GM23338 (cell line): ENCODE data around the gene BRF1. TPM values are rescaled to one million over a fixed set of nuclear protein-coding genes. Genes with fewer than 3 reads are reported as not detected.

ENCODE experiments used
- CREB1 ChIP-seq: fragments of 250-450 bp; sonication (Bioruptor Pico); IDR thresholded peaks from 2 replicates; pipeline ENCODE4 v1.5.0; 2020; ENCODE audit warnings: low read depth, mild to moderate bottlenecking, moderate library complexity
- EZH2 ChIP-seq: fragments of 200-600 bp; sonication (generic); IDR thresholded peaks from one replicate; pipeline ENCODE4 v1.8.0; 2017; ENCODE audit warnings: antibody characterized with exemption, mild to moderate bottlenecking, low read depth; ENCODE audit not compliant: unreplicated experiment
- EZH2phosphoT487 ChIP-seq: fragments of 200-600 bp; sonication (generic); IDR thresholded peaks from one replicate; pipeline ENCODE4 v1.8.1; 2018; ENCODE audit warnings: antibody characterized with exemption; ENCODE audit not compliant: unreplicated experiment
- JUNB ChIP-seq: IDR thresholded peaks from one replicate; pipeline ENCODE4 v1.6.1; 2016; ENCODE audit warnings: antibody characterized with exemption; ENCODE audit not compliant: unreplicated experiment
- polyA plus RNA-seq: library from polyadenylated mRNA; unstranded; fragments of >200 nt; fragmentation: Nextera tagmentation; extraction: Ambion mirVana; gene quantifications from 2 replicates; pipeline ENCODE4 v1.2.1, GENCODE V29; 2016
- total RNA-seq: library from RNA; depleted of rRNA; stranded (reverse); fragments of >200 nt; shearing (Covaris generic); gene quantifications from 2 replicates; pipeline ENCODE4 v1.2.3, GENCODE V29; 2014
- TF ChIP-seq, protein P1 (sequence below): fragments of 250-450 bp; sonication (Bioruptor Pico); IDR thresholded peaks from 2 replicates; pipeline ENCODE4 v1.5.0; 2020; ENCODE audit warnings: mild to moderate bottlenecking, moderate library complexity
- TF ChIP-seq, protein P2 (sequence below), 2 experiments: fragments of 200-600 bp in 1 of 2; sonication (generic) in 1 of 2; conservative IDR thresholded peaks; 2 replicates each; pipeline versions ENCODE4 v1.5.1 to v1.6.1; 2016 to 2017; ENCODE audit warnings: antibody characterized with exemption in 2 of 2, low read depth in 2 of 2, mild to moderate bottlenecking in 2 of 2, moderate library complexity in 1 of 2
- TF ChIP-seq, protein P3 (sequence below): IDR thresholded peaks from 2 replicates; pipeline ENCODE4 v1.6.1; 2016; ENCODE audit warnings: antibody characterized with exemption

BRF1 gene
- total and polyA plus RNA-seq, 2 experiments from 2014 or later = 8.6 to 29.9 TPM

DNA sequence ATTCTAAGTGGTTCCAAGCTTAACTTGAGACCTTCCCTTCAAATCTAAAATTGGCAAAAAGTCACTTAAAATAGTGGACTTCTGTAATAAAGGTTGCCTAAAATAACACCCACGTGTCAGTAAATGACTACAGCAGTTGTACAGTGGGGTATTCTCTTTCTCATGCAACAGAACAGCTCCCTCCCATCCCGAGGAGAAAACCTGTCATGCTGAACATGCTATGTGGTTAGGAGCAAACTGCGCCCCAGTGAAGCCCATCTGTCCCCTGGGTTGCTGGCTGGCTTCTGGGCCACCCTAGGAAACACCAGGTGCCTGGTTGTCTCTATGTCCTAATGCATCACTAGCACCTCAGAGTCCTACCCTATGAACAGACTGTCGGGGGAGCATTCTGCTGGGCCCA is 49.8 kb downstream of the BRF1 start (continued):
- TF ChIP-seq, protein P1, sequence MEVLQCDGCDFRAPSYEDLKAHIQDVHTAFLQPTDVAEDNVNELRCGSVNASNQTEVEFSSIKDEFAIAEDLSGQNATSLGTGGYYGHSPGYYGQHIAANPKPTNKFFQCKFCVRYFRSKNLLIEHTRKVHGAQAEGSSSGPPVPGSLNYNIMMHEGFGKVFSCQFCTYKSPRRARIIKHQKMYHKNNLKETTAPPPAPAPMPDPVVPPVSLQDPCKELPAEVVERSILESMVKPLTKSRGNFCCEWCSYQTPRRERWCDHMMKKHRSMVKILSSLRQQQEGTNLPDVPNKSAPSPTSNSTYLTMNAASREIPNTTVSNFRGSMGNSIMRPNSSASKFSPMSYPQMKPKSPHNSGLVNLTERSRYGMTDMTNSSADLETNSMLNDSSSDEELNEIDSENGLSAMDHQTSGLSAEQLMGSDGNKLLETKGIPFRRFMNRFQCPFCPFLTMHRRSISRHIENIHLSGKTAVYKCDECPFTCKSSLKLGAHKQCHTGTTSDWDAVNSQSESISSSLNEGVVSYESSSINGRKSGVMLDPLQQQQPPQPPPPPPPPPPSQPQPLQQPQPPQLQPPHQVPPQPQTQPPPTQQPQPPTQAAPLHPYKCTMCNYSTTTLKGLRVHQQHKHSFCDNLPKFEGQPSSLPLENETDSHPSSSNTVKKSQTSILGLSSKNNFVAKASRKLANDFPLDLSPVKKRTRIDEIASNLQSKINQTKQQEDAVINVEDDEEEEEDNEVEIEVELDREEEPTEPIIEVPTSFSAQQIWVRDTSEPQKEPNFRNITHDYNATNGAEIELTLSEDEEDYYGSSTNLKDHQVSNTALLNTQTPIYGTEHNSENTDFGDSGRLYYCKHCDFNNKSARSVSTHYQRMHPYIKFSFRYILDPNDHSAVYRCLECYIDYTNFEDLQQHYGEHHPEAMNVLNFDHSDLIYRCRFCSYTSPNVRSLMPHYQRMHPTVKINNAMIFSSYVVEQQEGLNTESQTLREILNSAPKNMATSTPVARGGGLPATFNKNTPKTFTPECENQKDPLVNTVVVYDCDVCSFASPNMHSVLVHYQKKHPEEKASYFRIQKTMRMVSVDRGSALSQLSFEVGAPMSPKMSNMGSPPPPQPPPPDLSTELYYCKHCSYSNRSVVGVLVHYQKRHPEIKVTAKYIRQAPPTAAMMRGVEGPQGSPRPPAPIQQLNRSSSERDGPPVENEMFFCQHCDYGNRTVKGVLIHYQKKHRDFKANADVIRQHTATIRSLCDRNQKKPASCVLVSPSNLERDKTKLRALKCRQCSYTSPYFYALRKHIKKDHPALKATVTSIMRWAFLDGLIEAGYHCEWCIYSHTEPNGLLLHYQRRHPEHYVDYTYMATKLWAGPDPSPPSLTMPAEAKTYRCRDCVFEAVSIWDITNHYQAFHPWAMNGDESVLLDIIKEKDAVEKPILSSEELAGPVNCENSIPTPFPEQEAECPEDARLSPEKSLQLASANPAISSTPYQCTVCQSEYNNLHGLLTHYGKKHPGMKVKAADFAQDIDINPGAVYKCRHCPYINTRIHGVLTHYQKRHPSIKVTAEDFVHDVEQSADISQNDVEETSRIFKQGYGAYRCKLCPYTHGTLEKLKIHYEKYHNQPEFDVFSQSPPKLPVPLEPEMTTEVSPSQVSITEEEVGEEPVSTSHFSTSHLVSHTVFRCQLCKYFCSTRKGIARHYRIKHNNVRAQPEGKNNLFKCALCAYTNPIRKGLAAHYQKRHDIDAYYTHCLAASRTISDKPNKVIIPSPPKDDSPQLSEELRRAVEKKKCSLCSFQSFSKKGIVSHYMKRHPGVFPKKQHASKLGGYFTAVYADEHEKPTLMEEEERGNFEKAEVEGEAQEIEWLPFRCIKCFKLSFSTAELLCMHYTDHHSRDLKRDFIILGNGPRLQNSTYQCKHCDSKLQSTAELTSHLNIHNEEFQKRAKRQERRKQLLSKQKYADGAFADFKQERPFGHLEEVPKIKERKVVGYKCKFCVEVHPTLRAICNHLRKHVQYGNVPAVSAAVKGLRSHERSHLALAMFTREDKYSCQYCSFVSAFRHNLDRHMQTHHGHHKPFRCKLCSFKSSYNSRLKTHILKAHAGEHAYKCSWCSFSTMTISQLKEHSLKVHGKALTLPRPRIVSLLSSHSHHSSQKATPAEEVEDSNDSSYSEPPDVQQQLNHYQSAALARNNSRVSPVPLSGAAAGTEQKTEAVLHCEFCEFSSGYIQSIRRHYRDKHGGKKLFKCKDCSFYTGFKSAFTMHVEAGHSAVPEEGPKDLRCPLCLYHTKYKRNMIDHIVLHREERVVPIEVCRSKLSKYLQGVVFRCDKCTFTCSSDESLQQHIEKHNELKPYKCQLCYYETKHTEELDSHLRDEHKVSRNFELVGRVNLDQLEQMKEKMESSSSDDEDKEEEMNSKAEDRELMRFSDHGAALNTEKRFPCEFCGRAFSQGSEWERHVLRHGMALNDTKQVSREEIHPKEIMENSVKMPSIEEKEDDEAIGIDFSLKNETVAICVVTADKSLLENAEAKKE (CRISPR knock-in tag) = no peak
- no peak for TF ChIP-seq EZH2
- TF ChIP-seq, protein P2, sequence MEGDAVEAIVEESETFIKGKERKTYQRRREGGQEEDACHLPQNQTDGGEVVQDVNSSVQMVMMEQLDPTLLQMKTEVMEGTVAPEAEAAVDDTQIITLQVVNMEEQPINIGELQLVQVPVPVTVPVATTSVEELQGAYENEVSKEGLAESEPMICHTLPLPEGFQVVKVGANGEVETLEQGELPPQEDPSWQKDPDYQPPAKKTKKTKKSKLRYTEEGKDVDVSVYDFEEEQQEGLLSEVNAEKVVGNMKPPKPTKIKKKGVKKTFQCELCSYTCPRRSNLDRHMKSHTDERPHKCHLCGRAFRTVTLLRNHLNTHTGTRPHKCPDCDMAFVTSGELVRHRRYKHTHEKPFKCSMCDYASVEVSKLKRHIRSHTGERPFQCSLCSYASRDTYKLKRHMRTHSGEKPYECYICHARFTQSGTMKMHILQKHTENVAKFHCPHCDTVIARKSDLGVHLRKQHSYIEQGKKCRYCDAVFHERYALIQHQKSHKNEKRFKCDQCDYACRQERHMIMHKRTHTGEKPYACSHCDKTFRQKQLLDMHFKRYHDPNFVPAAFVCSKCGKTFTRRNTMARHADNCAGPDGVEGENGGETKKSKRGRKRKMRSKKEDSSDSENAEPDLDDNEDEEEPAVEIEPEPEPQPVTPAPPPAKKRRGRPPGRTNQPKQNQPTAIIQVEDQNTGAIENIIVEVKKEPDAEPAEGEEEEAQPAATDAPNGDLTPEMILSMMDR (conservative IDR thresholded peaks at IDR 0.05; ENCODE audit: low read depth in 2 of 2) = no peak
- no peak for TF ChIP-seq JUNB
- no peak for TF ChIP-seq CREB1 (CRISPR knock-in tag)
- no peak for TF ChIP-seq EZH2phosphoT487
- TF ChIP-seq, protein P3, sequence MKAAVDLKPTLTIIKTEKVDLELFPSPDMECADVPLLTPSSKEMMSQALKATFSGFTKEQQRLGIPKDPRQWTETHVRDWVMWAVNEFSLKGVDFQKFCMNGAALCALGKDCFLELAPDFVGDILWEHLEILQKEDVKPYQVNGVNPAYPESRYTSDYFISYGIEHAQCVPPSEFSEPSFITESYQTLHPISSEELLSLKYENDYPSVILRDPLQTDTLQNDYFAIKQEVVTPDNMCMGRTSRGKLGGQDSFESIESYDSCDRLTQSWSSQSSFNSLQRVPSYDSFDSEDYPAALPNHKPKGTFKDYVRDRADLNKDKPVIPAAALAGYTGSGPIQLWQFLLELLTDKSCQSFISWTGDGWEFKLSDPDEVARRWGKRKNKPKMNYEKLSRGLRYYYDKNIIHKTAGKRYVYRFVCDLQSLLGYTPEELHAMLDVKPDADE = no peak
